ENCODE results near the gene TMEM115.

Gene TMEM115

DNA sequence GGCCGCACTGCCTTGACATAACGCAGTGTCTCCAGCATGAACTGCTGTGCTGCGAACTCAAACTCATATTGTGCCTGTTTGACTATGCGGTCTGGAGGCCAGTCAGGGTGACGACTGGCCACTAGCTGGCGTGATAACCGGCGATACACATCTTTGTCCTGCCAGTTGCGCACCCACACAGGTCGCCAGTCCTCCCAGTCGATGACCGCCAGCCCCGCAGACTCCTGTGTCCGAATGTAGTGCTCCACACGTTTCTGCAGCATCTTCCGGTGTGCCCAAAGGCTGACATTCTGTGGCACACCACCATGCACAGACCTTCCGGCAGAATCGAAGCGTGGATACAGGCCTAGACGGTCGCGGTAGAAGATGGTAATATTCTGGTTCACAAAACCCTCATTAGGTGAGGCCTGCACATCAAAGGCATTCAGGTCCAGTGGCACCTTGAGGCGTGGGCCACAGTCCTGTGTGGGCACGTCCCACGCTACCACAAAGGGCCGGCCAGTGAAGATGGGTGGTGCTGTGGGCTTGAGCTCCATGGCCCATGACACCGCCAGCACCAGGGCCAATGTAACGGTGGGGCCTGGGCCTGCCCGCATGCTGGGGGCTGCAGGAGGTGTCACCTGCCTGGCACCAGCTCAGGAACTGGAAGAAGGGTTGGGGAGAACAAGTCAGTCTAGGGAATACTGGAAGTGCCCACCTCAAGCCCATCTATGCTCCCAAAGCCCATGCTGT lies 39.3 kb downstream of the TMEM115 start:
- H3K27ac ChIP-seq: peak overlapping the region; percentile 97
- TF ChIP-seq, protein P1, sequence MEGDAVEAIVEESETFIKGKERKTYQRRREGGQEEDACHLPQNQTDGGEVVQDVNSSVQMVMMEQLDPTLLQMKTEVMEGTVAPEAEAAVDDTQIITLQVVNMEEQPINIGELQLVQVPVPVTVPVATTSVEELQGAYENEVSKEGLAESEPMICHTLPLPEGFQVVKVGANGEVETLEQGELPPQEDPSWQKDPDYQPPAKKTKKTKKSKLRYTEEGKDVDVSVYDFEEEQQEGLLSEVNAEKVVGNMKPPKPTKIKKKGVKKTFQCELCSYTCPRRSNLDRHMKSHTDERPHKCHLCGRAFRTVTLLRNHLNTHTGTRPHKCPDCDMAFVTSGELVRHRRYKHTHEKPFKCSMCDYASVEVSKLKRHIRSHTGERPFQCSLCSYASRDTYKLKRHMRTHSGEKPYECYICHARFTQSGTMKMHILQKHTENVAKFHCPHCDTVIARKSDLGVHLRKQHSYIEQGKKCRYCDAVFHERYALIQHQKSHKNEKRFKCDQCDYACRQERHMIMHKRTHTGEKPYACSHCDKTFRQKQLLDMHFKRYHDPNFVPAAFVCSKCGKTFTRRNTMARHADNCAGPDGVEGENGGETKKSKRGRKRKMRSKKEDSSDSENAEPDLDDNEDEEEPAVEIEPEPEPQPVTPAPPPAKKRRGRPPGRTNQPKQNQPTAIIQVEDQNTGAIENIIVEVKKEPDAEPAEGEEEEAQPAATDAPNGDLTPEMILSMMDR (conservative IDR thresholded peaks at IDR 0.05; ENCODE audit: low read depth): no peak
- no peak for DNase-seq (ENCODE audit: low spot score)
- CTCF ChIA-PET: no interaction called here
- POLR2A ChIA-PET (ENCODE audit: low non-redundant PET): no interaction called here

DNA sequence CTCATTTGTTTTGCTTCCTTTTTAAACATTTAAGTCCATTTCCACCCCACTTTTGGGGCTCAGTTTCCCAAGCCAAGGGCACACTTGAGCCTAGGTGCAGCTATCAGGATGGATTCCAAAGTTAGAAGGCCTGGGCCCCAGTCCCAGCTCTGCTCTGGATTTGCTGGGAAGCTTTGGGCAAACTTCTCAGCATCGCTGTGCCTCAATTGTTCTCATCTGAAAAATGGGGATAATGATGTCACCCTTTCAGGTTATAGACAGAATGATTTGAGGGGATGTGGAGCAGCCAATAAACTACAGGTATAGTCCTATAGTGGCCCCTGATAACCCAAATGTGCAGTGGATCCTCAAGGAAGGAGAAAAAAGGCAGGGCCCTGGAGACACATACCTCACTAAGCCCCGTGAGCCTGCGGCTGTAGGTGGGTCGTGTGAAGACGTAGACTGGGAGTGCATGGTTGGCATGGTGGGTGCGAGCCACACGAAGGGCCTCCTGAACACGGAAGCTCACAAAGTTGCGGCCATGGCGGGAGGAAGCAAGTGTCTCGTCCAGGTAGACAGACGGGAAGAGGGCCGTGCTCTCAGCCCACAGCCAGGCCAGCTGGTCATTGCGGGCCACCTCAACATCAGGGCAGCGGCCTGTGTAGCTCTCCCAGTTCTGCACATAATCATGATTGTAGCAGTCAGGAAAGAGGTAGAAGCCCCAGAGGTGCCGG lies 40.0 kb downstream of the TMEM115 start:
- peak overlapping the region; percentile 97 for H3K27ac ChIP-seq
- DNase-seq (ENCODE audit: low spot score): no peak
- ChIA-PET CTCF (no interaction called here), POLR2A (ENCODE audit: low non-redundant PET) (no interaction called here)
- TF ChIP-seq, protein P1 (conservative IDR thresholded peaks at IDR 0.05; ENCODE audit: low read depth): no peak

DNA sequence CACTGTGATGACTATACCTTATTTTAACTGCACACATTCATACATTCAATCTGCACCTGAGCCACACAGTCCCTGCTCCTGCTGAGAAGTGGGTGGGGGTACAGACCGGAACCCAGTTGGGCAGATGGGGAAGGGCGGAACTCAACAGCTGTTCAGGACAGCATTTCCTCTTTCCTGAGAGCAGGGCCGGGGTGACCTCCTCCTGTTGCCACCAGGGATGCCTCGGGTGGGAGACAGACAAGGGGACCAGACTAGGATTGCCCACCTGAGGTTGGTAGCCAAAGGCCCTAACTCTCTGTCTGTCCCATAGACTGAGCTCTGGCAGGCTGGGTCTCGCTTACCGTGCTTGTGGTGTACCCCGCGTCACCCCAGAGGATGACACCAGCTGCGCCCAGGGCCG lies 40.7 kb downstream of the TMEM115 start:
- DNase-seq (ENCODE audit: low spot score): no peak
- ChIA-PET POLR2A (ENCODE audit: low non-redundant PET) (no interaction called here), CTCF (no interaction called here)
- peak overlapping the region; percentile 97 for H3K27ac ChIP-seq
- TF ChIP-seq, protein P1 (conservative IDR thresholded peaks at IDR 0.05; ENCODE audit: low read depth): no peak

DNA sequence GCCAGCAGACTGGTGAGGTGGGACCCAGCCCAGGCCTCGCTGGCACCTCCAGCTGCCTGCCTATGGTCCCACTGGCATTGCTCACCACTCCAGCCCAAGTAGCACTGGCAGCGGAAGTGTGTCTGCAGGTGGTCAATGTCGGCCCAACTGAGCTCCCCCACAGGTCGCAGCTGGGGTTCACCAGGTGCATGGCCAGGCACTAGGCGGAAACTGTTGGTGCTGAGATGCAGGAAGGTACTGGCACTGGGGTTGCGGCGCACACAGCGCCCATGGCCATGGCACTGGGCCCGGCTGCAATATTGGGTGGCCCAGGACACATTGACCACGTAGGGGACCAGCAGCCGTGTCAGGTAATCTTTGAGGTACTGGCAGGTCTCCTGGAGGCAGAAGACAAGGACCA lies 41.2 kb downstream of the TMEM115 start:
- TF ChIP-seq, protein P1 (conservative IDR thresholded peaks at IDR 0.05; ENCODE audit: low read depth): no peak
- ChIA-PET POLR2A (ENCODE audit: low non-redundant PET) (no interaction called here), CTCF (no interaction called here)
- peak overlapping the region; percentile 97 for H3K27ac ChIP-seq
- no peak for DNase-seq (ENCODE audit: low spot score)

DNA sequence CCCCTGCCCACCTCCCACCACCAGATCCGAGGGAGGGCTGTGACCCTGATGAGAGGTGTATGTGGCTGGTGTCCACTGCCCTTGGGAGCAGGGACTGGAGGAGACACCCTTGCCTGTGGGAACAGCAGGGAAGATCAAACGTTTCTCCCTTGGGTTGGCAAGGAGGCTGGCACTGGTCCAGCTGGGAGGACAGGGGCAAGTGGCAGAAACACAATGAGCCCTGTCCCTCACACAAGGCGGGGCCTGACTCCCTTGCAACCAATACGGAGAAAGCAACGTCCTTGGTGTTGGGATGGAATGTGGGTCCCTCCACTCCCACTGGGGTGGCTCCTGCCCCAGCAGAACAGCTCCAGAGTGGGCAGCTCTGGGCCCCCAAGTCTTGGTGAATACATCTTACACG lies 42.0 kb downstream of the TMEM115 start:
- H3K27ac ChIP-seq: peak overlapping the region; percentile 97
- no peak for DNase-seq (ENCODE audit: low spot score)
- ChIA-PET CTCF (no interaction called here), POLR2A (ENCODE audit: low non-redundant PET) (interaction anchor here (1.0 kb wide), 1 partner anchor 18 kb away, joined by 5 read pairs; the partner anchor contains the start of genes HYAL3 and NAA80)
- TF ChIP-seq, protein P1 (conservative IDR thresholded peaks at IDR 0.05; ENCODE audit: low read depth): no peak

DNA sequence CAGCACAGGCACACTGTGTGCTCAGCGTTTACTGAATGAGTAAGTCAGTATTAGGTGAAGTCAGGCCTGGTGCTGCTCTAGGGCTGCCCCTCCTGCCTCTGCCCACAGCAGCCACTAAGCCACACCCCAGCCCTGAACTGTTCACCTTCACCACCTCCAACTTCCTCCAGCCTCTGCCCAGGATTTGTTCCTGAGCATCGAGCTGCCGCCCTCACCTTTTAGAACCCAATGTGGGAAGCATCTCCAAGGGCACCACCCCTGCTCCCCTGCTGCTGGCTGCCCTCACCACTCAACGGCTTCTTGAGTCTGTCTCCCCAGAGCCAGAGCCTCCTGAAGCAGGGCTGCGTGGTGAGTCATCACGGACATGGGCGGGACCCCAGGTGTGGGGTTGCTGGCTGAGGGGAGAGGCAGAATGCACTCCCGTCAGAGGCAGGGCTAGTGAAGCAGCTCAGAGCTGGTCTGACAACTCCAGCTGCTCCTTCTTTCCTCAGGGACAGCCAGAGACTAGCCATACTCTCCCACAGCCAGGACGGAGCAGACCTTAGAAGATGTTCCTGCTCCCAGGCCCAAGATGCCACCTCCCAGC lies 42.6 kb downstream of the TMEM115 start:
- POLR2A ChIA-PET (ENCODE audit: low non-redundant PET): interaction anchor here (1.0 kb wide), 1 partner anchor 17 kb away, joined by 5 read pairs; the partner anchor contains the start of genes HYAL3 and NAA80
- CTCF ChIA-PET: no interaction called here
- H3K27ac ChIP-seq: peak overlapping the region; percentile 97

More for the DNA sequence above, 42.6 kb downstream of the TMEM115 start:
- TF ChIP-seq, protein P1 (conservative IDR thresholded peaks at IDR 0.05; ENCODE audit: low read depth): no peak
- DNase-seq (ENCODE audit: low spot score): peak; percentile 87

Measured in RWPE1 (cell line).